ENCODE data around the gene OTC.

The OTC gene

GRCh38 chrX:38352362-38352761 is at the start of gene OTC:
TSS of gene OTC (plus strand) at chrX:38352604. CDS start at chrX:38352697, 93 bp downstream.
- no peak for DNase-seq (ENCODE audit: extremely low read depth, low read depth)
- no peak within 1 kb of the TSS for H3K4me3 ChIP-seq (replicated peaks; ENCODE audit: low read depth, low read length)
- no peak for TF ChIP-seq CTCF (IDR thresholded peaks at IDR 0.05; ENCODE audit: low read depth, low read length, missing control alignments)

- no peak for DNase-seq (ENCODE audit: extremely low read depth, low read depth)
- TF ChIP-seq CTCF (IDR thresholded peaks at IDR 0.05; ENCODE audit: low read depth, low read length, missing control alignments), result peak; percentile 15
- no peak overlapping the region for H3K4me3 ChIP-seq (replicated peaks; ENCODE audit: low read depth, low read length)
These were observed 48.4 kb upstream of the OTC start for GRCh38 chrX:38304010-38304409.

GRCh38 chrX:38305971-38306370 is 46.4 kb upstream of the OTC start:
- no peak for TF ChIP-seq CTCF (IDR thresholded peaks at IDR 0.05; ENCODE audit: low read depth, low read length, missing control alignments)
- H3K4me3 ChIP-seq (replicated peaks; ENCODE audit: low read depth, low read length), result no peak overlapping the region
- DNase-seq (ENCODE audit: extremely low read depth, low read depth), result no peak

- TF ChIP-seq CTCF (IDR thresholded peaks at IDR 0.05; ENCODE audit: low read depth, low read length, missing control alignments), result no peak
- H3K4me3 ChIP-seq (replicated peaks; ENCODE audit: low read depth, low read length), result no peak overlapping the region
- DNase-seq (ENCODE audit: extremely low read depth, low read depth), result no peak
These were observed 40.7 kb upstream of the OTC start for GRCh38 chrX:38311743-38312142.

- TF ChIP-seq CTCF (IDR thresholded peaks at IDR 0.05; ENCODE audit: low read depth, low read length, missing control alignments), result no peak
- H3K4me3 ChIP-seq (replicated peaks; ENCODE audit: low read depth, low read length), result no peak overlapping the region
- no peak for DNase-seq (ENCODE audit: extremely low read depth, low read depth)
These were observed 40.0 kb upstream of the OTC start for GRCh38 chrX:38312436-38312835.

- no peak for TF ChIP-seq CTCF (IDR thresholded peaks at IDR 0.05; ENCODE audit: low read depth, low read length, missing control alignments)
- no peak overlapping the region for H3K4me3 ChIP-seq (replicated peaks; ENCODE audit: low read depth, low read length)
- DNase-seq (ENCODE audit: extremely low read depth, low read depth), result no peak
These were observed 39.2 kb upstream of the OTC start for GRCh38 chrX:38313190-38313589.

GRCh38 chrX:38315186-38315585 is 37.2 kb upstream of the OTC start:
- no peak overlapping the region for H3K4me3 ChIP-seq (replicated peaks; ENCODE audit: low read depth, low read length)
- no peak for DNase-seq (ENCODE audit: extremely low read depth, low read depth)
- no peak for TF ChIP-seq CTCF (IDR thresholded peaks at IDR 0.05; ENCODE audit: low read depth, low read length, missing control alignments)

All from HFF-Myc (cell line).